ENCODE data around the gene SLCO1C1. TPM values are rescaled to one million over a fixed set of nuclear protein-coding genes. Genes with fewer than 3 reads are reported as not detected.

The SLCO1C1 gene
- polyA plus RNA-seq, 3 donors: 0.55 to 1.7 (median 0.71) TPM

GRCh38 chr12:20792971-20793370 is 97.8 kb downstream of the SLCO1C1 start:
- no peak for DNase-seq (ENCODE audit: low read depth in 3 of 3, low spot score in 2 of 3)

- peak in 1 of 3 donors; percentile 4 for DNase-seq (ENCODE audit: low read depth in 3 of 3, low spot score in 2 of 3)
Measured at GRCh38 chr12:20798554-20798953, 103.4 kb downstream of the SLCO1C1 start.

DNA sequence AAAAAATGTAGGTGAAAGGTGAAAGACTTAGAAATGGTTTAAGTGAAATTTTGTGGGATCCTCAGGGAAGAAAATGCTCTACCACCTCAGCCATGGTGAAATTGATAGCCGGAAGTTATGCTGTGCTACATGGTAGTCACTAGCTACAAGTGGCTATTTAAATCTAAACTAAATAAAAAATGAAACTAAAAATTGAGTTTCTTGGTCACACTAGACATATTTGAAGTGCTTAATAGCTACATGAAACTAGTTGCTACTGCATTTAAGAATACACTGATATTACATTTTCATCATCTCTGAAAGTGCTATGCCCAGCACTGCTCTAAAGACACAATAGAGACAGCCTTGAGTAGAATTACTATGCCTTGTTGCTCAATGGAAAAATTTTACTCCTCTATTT is 105.0 kb downstream of the SLCO1C1 start:
- DNase-seq (ENCODE audit: low read depth in 3 of 3, low spot score in 2 of 3): no peak

DNA sequence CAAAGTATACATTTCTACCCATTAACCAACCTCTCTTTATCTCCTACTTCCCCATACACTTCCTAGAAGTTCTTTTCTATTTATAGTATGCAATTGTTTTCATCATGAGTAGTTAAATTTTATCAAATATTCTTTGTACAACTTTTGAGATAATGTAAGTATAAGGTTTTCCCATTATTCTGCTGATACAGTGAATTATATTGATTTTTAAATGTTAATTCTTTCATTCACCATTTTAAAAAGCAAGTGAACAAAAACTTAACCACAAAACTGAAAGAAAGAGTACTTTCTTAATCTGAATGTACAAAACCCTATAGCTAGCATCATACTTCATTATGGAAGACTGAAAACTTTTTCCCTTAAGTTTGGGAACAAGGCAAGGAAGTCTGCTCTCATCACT is 105.9 kb downstream of the SLCO1C1 start:
- no peak for DNase-seq (ENCODE audit: low read depth in 3 of 3, low spot score in 2 of 3)

Other genes with a start within 250 kb of the SLCO1C1 start
- gene SLCO1B3, start 115.4 kb downstream of the SLCO1C1 start, polyA plus RNA-seq (ENCODE audit: insufficient read length in 3 of 3): not detected

All from right renal cortex interstitium (tissue), 3 donors.